GM19240 (cell line): ENCODE results near the gene LRP2BP.
"Not testable (repeated sequence)": the region's sequence is repeated elsewhere in the genome, so short reads cannot be mapped to it uniquely, and the experiment has no call there.

Source experiments
- DNase-seq: peaks from one replicate; pipeline ENCODE4 v3.0.0; 2011; ENCODE audit warnings: low spot score; ENCODE audit not compliant: insufficient read length

Gene LRP2BP

DNA sequence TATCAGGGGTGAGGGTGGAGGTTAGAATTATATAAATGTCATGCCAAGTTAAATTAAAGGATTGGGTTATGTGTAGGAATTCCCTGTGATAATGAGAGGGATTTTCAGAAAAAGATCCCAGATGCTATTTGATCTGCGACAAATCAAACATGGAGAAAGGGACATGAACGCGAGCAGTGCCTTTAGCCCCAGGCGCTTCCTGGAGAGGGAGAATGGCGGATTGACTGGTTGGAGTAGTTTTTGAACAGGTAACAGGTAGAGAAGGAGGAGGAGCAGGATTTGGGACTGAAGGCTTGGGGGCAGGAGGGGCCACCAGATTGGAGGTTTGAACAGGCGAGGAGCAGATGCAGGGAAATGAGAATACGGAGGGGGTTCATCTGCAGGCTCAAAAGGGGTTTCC lies 67.1 kb downstream of the LRP2BP start:
- DNase-seq: no peak

DNA sequence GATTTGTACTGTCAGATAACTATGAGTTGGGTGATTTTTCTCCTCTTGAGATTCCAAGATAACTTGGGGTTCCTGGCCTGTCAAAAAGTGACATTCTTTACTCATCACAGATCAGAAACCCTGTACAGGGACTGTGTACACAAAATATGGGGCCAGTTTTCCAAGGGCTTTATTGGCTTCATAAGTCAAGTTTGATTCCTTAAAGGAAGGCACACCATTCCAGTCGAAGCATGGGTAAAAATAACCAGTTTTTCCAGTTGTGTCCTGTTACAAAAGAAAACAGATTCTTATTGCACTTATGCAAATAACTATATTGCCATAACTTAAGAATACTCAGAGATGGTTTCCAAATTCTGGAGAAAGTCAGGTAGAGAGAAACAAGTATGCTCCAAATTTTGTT lies 70.0 kb downstream of the LRP2BP start:
- not testable (repeated sequence) for DNase-seq

DNA sequence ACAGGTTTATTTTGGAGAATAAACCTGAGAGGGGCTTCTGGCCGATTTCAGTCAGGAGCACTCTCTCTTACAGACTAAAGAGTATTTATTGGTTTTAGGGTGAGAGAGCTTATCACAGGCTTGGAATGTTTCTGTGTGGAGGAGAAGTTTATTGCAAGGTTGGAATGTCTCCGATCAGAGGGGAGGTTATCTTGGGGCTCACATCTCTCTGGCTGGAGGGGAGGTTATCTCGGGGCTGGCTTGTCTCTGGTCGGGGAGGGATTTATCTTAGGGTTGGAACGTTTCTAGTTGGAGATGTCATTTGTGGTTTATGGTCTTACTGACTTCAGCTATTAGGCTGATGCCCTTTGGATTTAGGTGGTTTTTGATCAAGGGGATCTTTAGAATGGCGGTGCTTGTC lies 71.4 kb downstream of the LRP2BP start:
- DNase-seq: not testable (repeated sequence)

DNA sequence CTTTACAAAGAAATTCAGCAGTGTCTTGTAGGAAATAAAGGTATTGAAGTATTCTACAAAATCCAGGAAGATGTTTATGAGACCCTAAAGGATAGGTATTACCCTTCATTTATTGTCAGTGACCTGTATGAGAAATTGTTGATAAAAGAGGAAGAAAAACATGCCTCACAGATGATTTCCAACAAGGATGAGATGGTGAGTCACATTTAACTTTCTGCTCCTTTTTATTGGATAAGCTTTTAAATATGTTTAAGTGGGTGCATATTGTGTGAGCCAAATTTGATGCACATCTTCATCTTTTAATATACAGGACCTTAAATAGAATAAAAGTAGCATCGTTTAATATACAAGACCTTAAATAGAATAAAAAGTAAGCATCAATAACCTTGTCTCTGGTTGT lies 72.1 kb downstream of the LRP2BP start:
- DNase-seq: no peak

DNA sequence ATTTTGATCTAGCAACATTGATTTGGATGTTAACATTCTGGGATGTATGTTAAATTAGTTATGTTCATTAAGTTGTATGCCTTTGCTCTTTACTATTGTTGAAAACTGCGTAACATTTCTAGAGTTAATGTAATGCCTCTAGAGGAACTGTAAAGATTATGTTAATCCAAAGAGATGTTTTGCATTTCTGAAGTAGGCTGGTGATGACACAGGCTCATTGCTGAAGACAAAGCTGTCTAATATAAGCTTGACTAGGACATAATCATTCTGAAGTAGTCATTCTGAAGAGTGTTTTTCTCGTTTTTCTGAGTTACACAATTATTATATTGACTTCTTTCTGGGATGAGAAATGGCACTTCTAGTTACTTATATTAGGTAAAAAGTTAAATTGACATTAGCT lies 72.9 kb downstream of the LRP2BP start:
- DNase-seq: no peak

DNA sequence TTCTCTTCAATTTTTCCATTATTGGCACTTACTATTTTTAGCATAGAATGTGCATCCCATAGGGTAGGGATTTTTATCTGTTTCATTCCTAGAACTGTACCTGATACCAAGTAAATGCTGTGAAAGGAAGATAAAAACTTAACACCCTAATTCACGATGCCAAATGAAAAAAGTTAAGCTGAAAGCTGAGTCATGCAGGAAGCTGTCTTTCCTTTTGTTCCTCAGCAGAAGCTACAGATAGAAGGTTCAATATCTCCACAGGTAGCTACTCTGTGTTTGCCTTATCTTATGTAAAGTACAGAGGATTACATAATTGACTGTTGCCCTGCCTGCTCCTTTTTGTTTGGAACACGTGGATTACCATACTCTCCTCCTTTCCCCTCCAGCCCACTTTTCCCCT lies 77.0 kb downstream of the LRP2BP start:
- no peak for DNase-seq

DNA sequence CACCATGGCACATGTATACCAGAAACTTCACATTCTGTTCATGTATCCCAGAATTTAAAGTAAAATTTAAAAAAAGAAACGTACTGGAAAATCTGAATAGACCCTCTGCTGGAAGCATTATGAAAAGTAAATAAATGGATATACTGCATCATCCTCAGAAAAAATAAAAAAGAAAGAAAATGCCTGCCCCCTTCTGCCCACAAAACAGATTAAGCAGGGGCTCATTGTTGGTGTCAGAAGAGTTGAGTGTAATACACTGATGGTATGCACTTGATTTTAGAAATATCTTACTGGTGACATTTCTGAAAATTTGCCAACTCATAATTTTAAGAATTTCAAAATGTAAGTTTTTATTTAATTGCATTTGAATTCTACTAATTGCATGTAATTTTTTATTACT lies 77.8 kb downstream of the LRP2BP start:
- no peak for DNase-seq

DNA sequence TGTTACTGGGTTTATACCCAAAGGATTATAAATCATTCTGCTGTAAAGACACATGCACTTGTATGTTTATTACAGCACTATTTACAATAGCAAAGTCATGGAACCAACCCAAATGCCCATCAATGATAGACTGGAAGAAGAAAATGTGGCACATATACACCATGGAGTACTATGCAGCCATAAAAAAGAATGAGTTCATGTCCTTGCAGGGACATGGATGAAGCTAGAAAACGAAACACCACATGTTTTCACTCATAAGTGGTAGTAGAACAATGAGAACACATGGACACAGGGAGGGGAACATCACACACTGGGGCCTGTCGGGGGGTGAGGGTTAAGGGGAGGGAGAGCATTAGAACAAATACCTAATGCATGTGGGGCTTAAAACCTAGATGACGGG lies 78.3 kb downstream of the LRP2BP start:
- DNase-seq: not testable (repeated sequence)
